ENCODE data around the gene CCNF. TPM values are rescaled to one million over a fixed set of nuclear protein-coding genes. Genes with fewer than 3 reads are reported as not detected.

CCNF gene
- polyA plus RNA-seq, 2 of the 4 experiments (the other 2 are of a cell fraction), result 6.5 to 14.4 TPM

DNA sequence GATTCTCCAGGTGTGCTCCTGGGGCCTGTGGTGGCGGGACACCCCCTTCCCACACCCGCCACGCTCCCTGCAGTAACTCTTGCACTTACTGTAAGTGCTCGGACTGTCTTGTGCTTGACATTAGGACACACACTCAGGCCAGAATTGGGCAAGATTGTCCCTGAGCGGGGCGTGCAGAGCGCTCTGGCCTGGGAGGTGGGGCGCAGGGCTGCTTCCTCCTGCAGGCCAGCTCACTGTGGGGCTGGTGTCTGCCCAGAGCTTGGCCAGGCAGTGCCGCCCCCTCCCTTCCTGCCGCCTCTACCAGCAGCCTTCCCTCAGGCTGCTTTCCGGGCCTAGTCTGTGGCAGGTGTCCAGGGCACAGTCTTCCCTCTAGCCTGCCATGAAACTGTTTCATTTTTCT is 78.4 kb downstream of the CCNF start:
- CTCF ChIA-PET, result interaction anchor here (2.7 kb wide), 1 partner anchor 33 kb away, joined by 7 read pairs; the partner anchor contains the start of gene TBC1D24
- 100% methylated on average over 4 of the region's 11 CpGs for WGBS (ENCODE audit: missing lambda C conversion rate)
- no peak overlapping the region for H3K4me2 ChIP-seq

More for the DNA sequence above, 78.4 kb downstream of the CCNF start:
- DNase-seq (ENCODE audit: low read depth in 1 of 2, low spot score in 1 of 2) (no peak), FAIRE-seq (no peak), ATAC-seq (no peak)
- POLR2A ChIA-PET, result no interaction called here
- no peak overlapping the region for H3K27ac ChIP-seq
- peaks cover 8% of the 10 kb centered on the region for H3K4me1 ChIP-seq
- no peak overlapping the region for H3K4me3 ChIP-seq
- TF ChIP-seq HOXB5 (CRISPR knock-in tag; IDR thresholded peaks at IDR 0.05) (no peak), PHF8 (IDR thresholded peaks at IDR 0.05; ENCODE audit: borderline replicate concordance, low read depth) (no peak), EHF (CRISPR knock-in tag; IDR thresholded peaks at IDR 0.05) (no peak), RCOR1 (IDR thresholded peaks at IDR 0.05; ENCODE audit: low read depth, low read length) (no peak), SMC3 (IDR thresholded peaks at IDR 0.05) (no peak), RNF2 (IDR thresholded peaks at IDR 0.05; ENCODE audit: borderline replicate concordance, low read depth) (no peak), USF2 (IDR thresholded peaks at IDR 0.05) (no peak), BCL3 (IDR thresholded peaks at IDR 0.05) (no peak), ZSCAN20 (CRISPR knock-in tag; IDR thresholded peaks at IDR 0.05) (no peak), RFX5 (IDR thresholded peaks at IDR 0.05) (no peak), EP300 (IDR thresholded peaks at IDR 0.05) (no peak), TP53 (CRISPR knock-in tag; IDR thresholded peaks at IDR 0.05) (no peak), ZFP36 (IDR thresholded peaks at IDR 0.05; ENCODE audit: borderline replicate concordance, partially characterized antibody) (no peak)
- TF ChIP-seq, protein P1, sequence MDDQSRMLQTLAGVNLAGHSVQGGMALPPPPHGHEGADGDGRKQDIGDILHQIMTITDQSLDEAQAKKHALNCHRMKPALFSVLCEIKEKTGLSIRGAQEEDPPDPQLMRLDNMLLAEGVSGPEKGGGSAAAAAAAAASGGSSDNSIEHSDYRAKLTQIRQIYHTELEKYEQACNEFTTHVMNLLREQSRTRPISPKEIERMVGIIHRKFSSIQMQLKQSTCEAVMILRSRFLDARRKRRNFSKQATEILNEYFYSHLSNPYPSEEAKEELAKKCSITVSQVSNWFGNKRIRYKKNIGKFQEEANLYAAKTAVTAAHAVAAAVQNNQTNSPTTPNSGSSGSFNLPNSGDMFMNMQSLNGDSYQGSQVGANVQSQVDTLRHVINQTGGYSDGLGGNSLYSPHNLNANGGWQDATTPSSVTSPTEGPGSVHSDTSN (IDR thresholded peaks at IDR 0.05), result no peak
- TF ChIP-seq, protein P2, sequence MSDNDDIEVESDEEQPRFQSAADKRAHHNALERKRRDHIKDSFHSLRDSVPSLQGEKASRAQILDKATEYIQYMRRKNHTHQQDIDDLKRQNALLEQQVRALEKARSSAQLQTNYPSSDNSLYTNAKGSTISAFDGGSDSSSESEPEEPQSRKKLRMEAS (IDR thresholded peaks at IDR 0.05), result no peak
- TF ChIP-seq, protein P3, sequence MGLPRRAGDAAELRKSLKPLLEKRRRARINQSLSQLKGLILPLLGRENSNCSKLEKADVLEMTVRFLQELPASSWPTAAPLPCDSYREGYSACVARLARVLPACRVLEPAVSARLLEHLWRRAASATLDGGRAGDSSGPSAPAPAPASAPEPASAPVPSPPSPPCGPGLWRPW (IDR thresholded peaks at IDR 0.05), result no peak
- TF ChIP-seq, protein P4, sequence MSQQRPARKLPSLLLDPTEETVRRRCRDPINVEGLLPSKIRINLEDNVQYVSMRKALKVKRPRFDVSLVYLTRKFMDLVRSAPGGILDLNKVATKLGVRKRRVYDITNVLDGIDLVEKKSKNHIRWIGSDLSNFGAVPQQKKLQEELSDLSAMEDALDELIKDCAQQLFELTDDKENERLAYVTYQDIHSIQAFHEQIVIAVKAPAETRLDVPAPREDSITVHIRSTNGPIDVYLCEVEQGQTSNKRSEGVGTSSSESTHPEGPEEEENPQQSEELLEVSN (IDR thresholded peaks at IDR 0.05; ENCODE audit: borderline replicate concordance, low read depth), result no peak
- H3K9me3 ChIP-seq, result no peaks in the 10 kb centered on the region

Small RNAs within 50 kb of the gene (small RNA-seq; reads per million reads assigned to genes)
- 0.82 to 8.7 (median 4.0) reads per million in 6 experiments for gene MIR6768

Other genes with a start within 250 kb of the CCNF start
- gene CASKIN1, start 232.8 kb upstream of the CCNF start, polyA plus RNA-seq (2011; rRNA removed), result 0.13 and 0.27 TPM in 2 replicates
- gene CASKIN1, start 232.8 kb upstream of the CCNF start, polyA plus RNA-seq (2017; fragmentation: RNase III; extraction: RNeasy Plus Mini Kit Qiagen cat#74134 plus additional on column Dnase treatment), result 0.72 to 1.0 TPM (median 0.87 TPM) in 3 replicates
- 46.8 and 49.5 TPM in 2 replicates for gene MLST8, start 224.0 kb upstream of the CCNF start, polyA plus RNA-seq (2011; rRNA removed)
- 48.4 to 53.9 TPM (median 50.4 TPM) in 3 replicates for gene MLST8, start 224.0 kb upstream of the CCNF start, polyA plus RNA-seq (2017; fragmentation: RNase III; extraction: RNeasy Plus Mini Kit Qiagen cat#74134 plus additional on column Dnase treatment)
- gene BRICD5, start 218.6 kb upstream of the CCNF start, polyA plus RNA-seq (2011; rRNA removed), result 2.0 and 3.1 TPM in 2 replicates
- gene BRICD5, start 218.6 kb upstream of the CCNF start, polyA plus RNA-seq (2017; fragmentation: RNase III; extraction: RNeasy Plus Mini Kit Qiagen cat#74134 plus additional on column Dnase treatment), result 7.4 to 11.6 TPM (median 9.1 TPM) in 3 replicates
- 13.9 and 15.0 TPM in 2 replicates for gene PGP, start 214.6 kb upstream of the CCNF start, polyA plus RNA-seq (2011; rRNA removed)
- gene PGP, start 214.6 kb upstream of the CCNF start, polyA plus RNA-seq (2017; fragmentation: RNase III; extraction: RNeasy Plus Mini Kit Qiagen cat#74134 plus additional on column Dnase treatment), result 27.7 to 33.7 TPM (median 31.9 TPM) in 3 replicates
- 10.4 and 11.0 TPM in 2 replicates for gene E4F1, start 205.9 kb upstream of the CCNF start, polyA plus RNA-seq (2011; rRNA removed)
- gene E4F1, start 205.9 kb upstream of the CCNF start, polyA plus RNA-seq (2017; fragmentation: RNase III; extraction: RNeasy Plus Mini Kit Qiagen cat#74134 plus additional on column Dnase treatment), result 22.0 to 24.4 TPM (median 23.3 TPM) in 3 replicates
- 0.36 and 0.65 TPM in 2 replicates for gene DNASE1L2, start 193.0 kb upstream of the CCNF start, polyA plus RNA-seq (2011; rRNA removed)
- gene DNASE1L2, start 193.0 kb upstream of the CCNF start, polyA plus RNA-seq (2017; fragmentation: RNase III; extraction: RNeasy Plus Mini Kit Qiagen cat#74134 plus additional on column Dnase treatment), result 0.88 to 1.5 TPM (median 1.2 TPM) in 3 replicates
- gene ECI1, start 177.9 kb upstream of the CCNF start, polyA plus RNA-seq (2011; rRNA removed), result 41.8 and 47.9 TPM in 2 replicates
- gene ECI1, start 177.9 kb upstream of the CCNF start, polyA plus RNA-seq (2017; fragmentation: RNase III; extraction: RNeasy Plus Mini Kit Qiagen cat#74134 plus additional on column Dnase treatment), result 40.9 to 41.9 TPM (median 41.5 TPM) in 3 replicates
- 163 and 183 TPM in 2 replicates for gene RNPS1, start 161.3 kb upstream of the CCNF start, polyA plus RNA-seq (2011; rRNA removed)
- gene RNPS1, start 161.3 kb upstream of the CCNF start, polyA plus RNA-seq (2017; fragmentation: RNase III; extraction: RNeasy Plus Mini Kit Qiagen cat#74134 plus additional on column Dnase treatment), result 197 to 206 TPM (median 200 TPM) in 3 replicates
- 6.4 and 7.6 TPM in 2 replicates for gene ABCA3, start 88.7 kb upstream of the CCNF start, polyA plus RNA-seq (2011; rRNA removed)
- gene ABCA3, start 88.7 kb upstream of the CCNF start, polyA plus RNA-seq (2017; fragmentation: RNase III; extraction: RNeasy Plus Mini Kit Qiagen cat#74134 plus additional on column Dnase treatment), result 8.6 to 10.7 TPM (median 9.9 TPM) in 3 replicates
- 9.5 and 9.6 TPM in 2 replicates for gene TEDC2, start 30.7 kb downstream of the CCNF start, polyA plus RNA-seq (2011; rRNA removed)
- 20.7 to 22.6 TPM (median 22.2 TPM) in 3 replicates for gene TEDC2, start 30.7 kb downstream of the CCNF start, polyA plus RNA-seq (2017; fragmentation: RNase III; extraction: RNeasy Plus Mini Kit Qiagen cat#74134 plus additional on column Dnase treatment)
- gene NTN3, start 41.9 kb downstream of the CCNF start, polyA plus RNA-seq (2011; rRNA removed), result not detected in 2 replicates
- 0.04 TPM in 1 of 3 replicates, not detected in the others for gene NTN3, start 41.9 kb downstream of the CCNF start, polyA plus RNA-seq (2017; fragmentation: RNase III; extraction: RNeasy Plus Mini Kit Qiagen cat#74134 plus additional on column Dnase treatment)
- gene TBC1D24, start 45.7 kb downstream of the CCNF start, polyA plus RNA-seq (2011; rRNA removed), result 4.0 and 4.2 TPM in 2 replicates
- gene TBC1D24, start 45.7 kb downstream of the CCNF start, polyA plus RNA-seq (2017; fragmentation: RNase III; extraction: RNeasy Plus Mini Kit Qiagen cat#74134 plus additional on column Dnase treatment), result 5.9 to 7.3 TPM (median 6.3 TPM) in 3 replicates
- 9.4 and 14.7 TPM in 2 replicates for gene ATP6V0C, start 84.5 kb downstream of the CCNF start, polyA plus RNA-seq (2011; rRNA removed)
- gene ATP6V0C, start 84.5 kb downstream of the CCNF start, polyA plus RNA-seq (2017; fragmentation: RNase III; extraction: RNeasy Plus Mini Kit Qiagen cat#74134 plus additional on column Dnase treatment), result 152 to 153 TPM (median 153 TPM) in 3 replicates
- gene AMDHD2, start 90.9 kb downstream of the CCNF start, polyA plus RNA-seq (2011; rRNA removed), result 5.2 and 6.6 TPM in 2 replicates
- 21.7 to 28.8 TPM (median 27.7 TPM) in 3 replicates for gene AMDHD2, start 90.9 kb downstream of the CCNF start, polyA plus RNA-seq (2017; fragmentation: RNase III; extraction: RNeasy Plus Mini Kit Qiagen cat#74134 plus additional on column Dnase treatment)
- gene CEMP1, start 102.0 kb downstream of the CCNF start, polyA plus RNA-seq (2011; rRNA removed), result not detected in 2 replicates
- not detected in 3 replicates for gene CEMP1, start 102.0 kb downstream of the CCNF start, polyA plus RNA-seq (2017; fragmentation: RNase III; extraction: RNeasy Plus Mini Kit Qiagen cat#74134 plus additional on column Dnase treatment)
- 29.7 and 38.1 TPM in 2 replicates for gene PDPK1, start 108.6 kb downstream of the CCNF start, polyA plus RNA-seq (2011; rRNA removed)
- 17.3 to 17.8 TPM (median 17.7 TPM) in 3 replicates for gene PDPK1, start 108.6 kb downstream of the CCNF start, polyA plus RNA-seq (2017; fragmentation: RNase III; extraction: RNeasy Plus Mini Kit Qiagen cat#74134 plus additional on column Dnase treatment)